Upper lobe of left lung (tissue), 6 donors: ENCODE data around the gene CRELD2. TPM values are rescaled to one million over a fixed set of nuclear protein-coding genes. Genes with fewer than 3 reads are reported as not detected.

Experiments
- ATAC-seq, 2 donors: fragments of 200-7000 bp; cut with Tn5 transposase; one replicate each; pipeline ENCODE4 v1.9.1; 2022; ENCODE audit warnings: mild to moderate bottlenecking in 2 of 2, moderate library complexity in 2 of 2; ENCODE audit not compliant: low FRiP score in 2 of 2
- DNase-seq, 2 donors: peaks; one replicate each; pipeline ENCODE4 v3.0.0-alpha.2; 2019 to 2020
- H3K27ac ChIP-seq, 4 donors: fragments of 200-600 bp; sonication (generic); one replicate each; pipeline ENCODE4 v1.5.1; 2016 to 2019
- H3K27me3 ChIP-seq, 4 donors: fragments of 200-600 bp; sonication (generic); one replicate each; pipeline ENCODE4 v1.5.1; 2017 to 2019
- H3K36me3 ChIP-seq, 4 donors: fragments of 200-600 bp; sonication (generic); one replicate each; pipeline ENCODE4 v1.5.1; 2016 to 2019
- H3K4me1 ChIP-seq, 4 donors: fragments of 200-600 bp; sonication (generic); one replicate each; pipeline ENCODE4 v1.5.1; 2018 to 2019
- H3K4me3 ChIP-seq, 4 donors: fragments of 200-600 bp; sonication (generic); one replicate each; pipeline ENCODE4 v1.5.1; 2017 to 2019; ENCODE audit warnings: mild to moderate bottlenecking in 2 of 4, moderate library complexity in 1 of 4
- H3K9me3 ChIP-seq, 4 donors: fragments of 200-600 bp; sonication (generic); one replicate each; pipeline ENCODE4 v1.5.1; 2018 to 2019
- EP300 ChIP-seq, 4 donors: sonication (generic); formaldehyde crosslinking; IDR thresholded peaks; one replicate each; pipeline ENCODE4 v1.5.1; 2017; ENCODE audit warnings: antibody characterized with exemption in 4 of 4, control low read depth in 2 of 4
- POLR2A ChIP-seq, 4 donors: fragments of 450-650 bp; IDR thresholded peaks; one replicate each; pipeline ENCODE4 v1.5.1; 2016 to 2017; ENCODE audit warnings: antibody characterized with exemption in 4 of 4, mild to moderate bottlenecking in 2 of 4
- POLR2AphosphoS5 ChIP-seq, 2 donors: sonication (generic); formaldehyde crosslinking; IDR thresholded peaks; one replicate each; pipeline ENCODE4 v1.5.1; 2017; ENCODE audit warnings: antibody characterized with exemption in 2 of 2
- WGBS, 2 donors: methylation state at CpG; one replicate each; pipeline ENCODE4 v1.1.5; 2017 to 2018; 5-methylcytosine and 5-hydroxymethylcytosine counted together
- total RNA-seq, 6 donors: library from RNA; depleted of rRNA in 4 of 6; stranded (reverse); fragments of >200 nt in 4 of 6; gene quantifications; one replicate each; pipeline versions ENCODE4 v1.1.0 to v1.2.1, GENCODE V29; 2016 to 2021
- TF ChIP-seq, protein P1 (sequence below), 6 experiments: fragments of 450-650 bp in 4 of 6; fragments of 200-600 bp in 2 of 6; sonication (generic) in 2 of 6; IDR thresholded peaks; one replicate each; pipeline ENCODE4 v1.5.1; 2016 to 2019; ENCODE audit warnings: antibody characterized with exemption in 6 of 6
- donor health status: DM: no; HTN: no; CAD: no; lungs with moderate emphysema.
- donor health status: DM: no; HTN: yes; CAD: no; lungs with severe emphysema.

The CRELD2 gene
- total RNA-seq, 6 donors from 2014 or later, result 31.2 to 72.6 (median 46.9) TPM

GRCh38 chr22:49900441-49901230 lies 17.8 kb upstream of the CRELD2 start:
- H3K27me3 ChIP-seq, result no peaks in the 10 kb centered on the region
- DNase-seq (no peak), ATAC-seq (no peak)
- H3K36me3 ChIP-seq, result peaks cover 10 to 54% (median 30%) of the 10 kb centered on the region in 4 donors
- WGBS, 2 donors, result 88 to 92% methylated on average over 22 to 30 of the region's 30 CpGs
- H3K27ac ChIP-seq, result no peak overlapping the region
- no peaks in the 10 kb centered on the region for H3K9me3 ChIP-seq
- no peaks in the 10 kb centered on the region for H3K4me1 ChIP-seq
- H3K4me3 ChIP-seq, result no peak overlapping the region
- TF ChIP-seq, protein P1, sequence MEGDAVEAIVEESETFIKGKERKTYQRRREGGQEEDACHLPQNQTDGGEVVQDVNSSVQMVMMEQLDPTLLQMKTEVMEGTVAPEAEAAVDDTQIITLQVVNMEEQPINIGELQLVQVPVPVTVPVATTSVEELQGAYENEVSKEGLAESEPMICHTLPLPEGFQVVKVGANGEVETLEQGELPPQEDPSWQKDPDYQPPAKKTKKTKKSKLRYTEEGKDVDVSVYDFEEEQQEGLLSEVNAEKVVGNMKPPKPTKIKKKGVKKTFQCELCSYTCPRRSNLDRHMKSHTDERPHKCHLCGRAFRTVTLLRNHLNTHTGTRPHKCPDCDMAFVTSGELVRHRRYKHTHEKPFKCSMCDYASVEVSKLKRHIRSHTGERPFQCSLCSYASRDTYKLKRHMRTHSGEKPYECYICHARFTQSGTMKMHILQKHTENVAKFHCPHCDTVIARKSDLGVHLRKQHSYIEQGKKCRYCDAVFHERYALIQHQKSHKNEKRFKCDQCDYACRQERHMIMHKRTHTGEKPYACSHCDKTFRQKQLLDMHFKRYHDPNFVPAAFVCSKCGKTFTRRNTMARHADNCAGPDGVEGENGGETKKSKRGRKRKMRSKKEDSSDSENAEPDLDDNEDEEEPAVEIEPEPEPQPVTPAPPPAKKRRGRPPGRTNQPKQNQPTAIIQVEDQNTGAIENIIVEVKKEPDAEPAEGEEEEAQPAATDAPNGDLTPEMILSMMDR (IDR thresholded peaks at IDR 0.05), result no peak
- TF ChIP-seq EP300 (IDR thresholded peaks at IDR 0.05) (no peak), POLR2AphosphoS5 (IDR thresholded peaks at IDR 0.05) (no peak)

- Histone ChIP-seq H3K27me3 (no peaks in the 10 kb centered on the region), H3K4me1 (no peaks in the 10 kb centered on the region), H3K36me3 (peaks cover 10 to 61% (median 36%) of the 10 kb centered on the region in 4 donors), H3K27ac (no peak overlapping the region), H3K4me3 (no peak overlapping the region), H3K9me3 (no peaks in the 10 kb centered on the region)
- ATAC-seq, result peak in 1 of 2 donors; percentile 11
- TF ChIP-seq POLR2AphosphoS5 (IDR thresholded peaks at IDR 0.05) (no peak), POLR2A (IDR thresholded peaks at IDR 0.05) (no peak), EP300 (IDR thresholded peaks at IDR 0.05) (no peak)
- TF ChIP-seq, protein P1 (IDR thresholded peaks at IDR 0.05), result no peak
- no peak for DNase-seq
- 95 to 96% methylated on average over 11 of the region's 11 CpGs for WGBS, 2 donors
These were observed 17.0 kb upstream of the CRELD2 start for GRCh38 chr22:49901457-49901856.

DNA sequence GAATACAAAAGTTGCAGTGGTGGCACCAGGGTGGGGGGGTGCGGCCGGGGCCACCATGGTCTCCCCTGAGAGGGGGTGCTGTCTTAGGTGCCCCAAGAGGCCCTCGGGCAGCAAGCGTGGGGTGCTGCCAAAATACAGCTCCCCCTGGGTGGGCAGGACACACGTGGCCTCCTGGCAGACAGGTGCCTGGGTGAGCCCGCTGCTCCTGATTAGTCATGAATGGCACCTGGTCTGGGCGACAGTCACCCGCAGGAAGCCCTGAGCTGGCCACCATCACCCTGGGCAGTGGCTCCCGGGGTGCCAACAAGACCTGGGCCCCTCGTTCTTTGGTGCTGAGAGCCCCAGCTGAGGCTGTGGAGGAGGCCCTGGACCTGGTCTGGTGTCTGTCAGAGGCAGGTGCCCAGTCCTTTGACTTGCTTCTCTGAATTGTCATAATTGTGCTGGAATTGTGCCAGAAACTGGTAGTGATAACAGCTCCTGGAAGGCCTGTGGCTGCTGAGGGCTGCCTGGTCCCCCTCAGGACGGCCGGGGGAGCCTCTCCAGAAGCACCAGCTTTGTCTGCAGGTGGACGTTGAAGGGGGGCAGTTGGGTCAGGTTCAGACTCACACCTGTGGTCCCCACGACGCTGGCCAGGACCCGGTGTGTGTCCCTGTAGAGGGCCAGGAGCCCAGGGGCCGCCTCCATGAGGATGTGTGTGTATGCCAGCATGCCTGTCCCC lies 15.0 kb upstream of the CRELD2 start:
- no peak overlapping the region for H3K4me3 ChIP-seq
- DNase-seq (no peak), ATAC-seq (peak in 1 of 2 donors; percentile 24)
- H3K27me3 ChIP-seq, result no peaks in the 10 kb centered on the region
- WGBS, 2 donors, result 91 to 98% methylated on average over 4 to 17 of the region's 17 CpGs
- H3K9me3 ChIP-seq, result no peaks in the 10 kb centered on the region
- H3K4me1 ChIP-seq, result no peaks in the 10 kb centered on the region
- no peak overlapping the region for H3K27ac ChIP-seq
- TF ChIP-seq POLR2AphosphoS5 (IDR thresholded peaks at IDR 0.05) (no peak), EP300 (IDR thresholded peaks at IDR 0.05) (no peak), POLR2A (IDR thresholded peaks at IDR 0.05) (no peak)
- TF ChIP-seq, protein P1 (IDR thresholded peaks at IDR 0.05), result no peak
- peaks cover 10 to 80% (median 50%) of the 10 kb centered on the region in 4 donors for H3K36me3 ChIP-seq

DNA sequence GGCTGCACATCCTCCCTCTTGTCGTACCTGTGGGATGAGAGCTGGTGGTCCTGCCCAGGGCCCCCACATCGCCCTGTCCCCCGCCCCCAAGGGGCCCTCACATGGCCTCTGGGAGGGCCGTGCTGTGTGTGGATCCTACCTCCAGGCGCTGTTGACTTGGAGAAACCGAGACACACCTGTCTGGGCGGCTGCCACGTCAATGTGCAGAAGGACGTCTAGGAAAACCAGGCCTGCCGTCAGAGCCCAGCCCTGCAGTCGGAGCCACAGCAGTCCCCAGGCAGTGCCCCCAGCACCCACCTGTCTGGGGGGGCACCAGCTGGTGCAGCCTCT lies 14.4 kb upstream of the CRELD2 start:
- no peak overlapping the region for H3K27ac ChIP-seq
- TF ChIP-seq POLR2A (IDR thresholded peaks at IDR 0.05), result no peak
- TF ChIP-seq POLR2AphosphoS5 (IDR thresholded peaks at IDR 0.05), result no peak
- no peak for TF ChIP-seq EP300 (IDR thresholded peaks at IDR 0.05)
- TF ChIP-seq, protein P1 (IDR thresholded peaks at IDR 0.05), result no peak
- H3K4me1 ChIP-seq, result no peaks in the 10 kb centered on the region
- WGBS, 2 donors, result 95% methylated on average over 11 of the region's 11 CpGs; no CpG with 5 or more reads in 1 of the 2 donors
- peaks cover 10 to 86% (median 53%) of the 10 kb centered on the region in 4 donors for H3K36me3 ChIP-seq
- ATAC-seq (no peak), DNase-seq (peak in 1 of 2 donors; percentile 61)
- no peak overlapping the region for H3K4me3 ChIP-seq
- no peaks in the 10 kb centered on the region for H3K27me3 ChIP-seq
- H3K9me3 ChIP-seq, result no peaks in the 10 kb centered on the region
